Measurements from ENCODE around the gene NUP153. TPM values are rescaled to one million over a fixed set of nuclear protein-coding genes. Genes with fewer than 3 reads are reported as not detected.

NUP153 gene
- total RNA-seq, 1 donor from 2014 or later = 30.5 TPM

DNA sequence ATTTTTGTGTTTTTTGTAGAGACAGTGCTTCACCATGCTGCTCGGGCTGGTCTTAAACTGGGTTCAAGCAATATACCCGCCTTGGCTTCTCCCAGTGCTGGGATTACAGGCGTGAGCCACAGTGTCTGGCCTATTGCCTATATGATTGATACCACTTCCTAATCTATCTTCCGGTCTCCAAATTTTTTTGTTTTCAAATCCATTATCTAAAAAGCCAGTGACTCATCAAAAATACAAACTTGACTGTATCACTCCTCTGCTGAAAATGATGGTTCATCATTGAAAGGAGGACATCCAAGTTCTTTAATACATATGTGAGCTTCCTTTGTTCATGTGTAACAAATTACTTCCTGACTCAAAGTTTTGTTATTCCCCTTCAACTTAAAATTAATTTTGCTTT is 71.2 kb downstream of the NUP153 start:
- peaks cover 70% of the 10 kb centered on the region for H3K36me3 ChIP-seq
- no peaks in the 10 kb centered on the region for H3K9me3 ChIP-seq
- ATAC-seq (no peak), DNase-seq (no peak)
- no peak overlapping the region for H3K27ac ChIP-seq
- intact Hi-C loops (cut with DNase I) = no loop called here
- no peaks in the 10 kb centered on the region for H3K27me3 ChIP-seq (ENCODE audit: low read depth)
- TF ChIP-seq, protein P1, sequence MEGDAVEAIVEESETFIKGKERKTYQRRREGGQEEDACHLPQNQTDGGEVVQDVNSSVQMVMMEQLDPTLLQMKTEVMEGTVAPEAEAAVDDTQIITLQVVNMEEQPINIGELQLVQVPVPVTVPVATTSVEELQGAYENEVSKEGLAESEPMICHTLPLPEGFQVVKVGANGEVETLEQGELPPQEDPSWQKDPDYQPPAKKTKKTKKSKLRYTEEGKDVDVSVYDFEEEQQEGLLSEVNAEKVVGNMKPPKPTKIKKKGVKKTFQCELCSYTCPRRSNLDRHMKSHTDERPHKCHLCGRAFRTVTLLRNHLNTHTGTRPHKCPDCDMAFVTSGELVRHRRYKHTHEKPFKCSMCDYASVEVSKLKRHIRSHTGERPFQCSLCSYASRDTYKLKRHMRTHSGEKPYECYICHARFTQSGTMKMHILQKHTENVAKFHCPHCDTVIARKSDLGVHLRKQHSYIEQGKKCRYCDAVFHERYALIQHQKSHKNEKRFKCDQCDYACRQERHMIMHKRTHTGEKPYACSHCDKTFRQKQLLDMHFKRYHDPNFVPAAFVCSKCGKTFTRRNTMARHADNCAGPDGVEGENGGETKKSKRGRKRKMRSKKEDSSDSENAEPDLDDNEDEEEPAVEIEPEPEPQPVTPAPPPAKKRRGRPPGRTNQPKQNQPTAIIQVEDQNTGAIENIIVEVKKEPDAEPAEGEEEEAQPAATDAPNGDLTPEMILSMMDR (IDR thresholded peaks at IDR 0.05) = no peak
- no peak overlapping the region for H3K4me3 ChIP-seq
- H3K4me1 ChIP-seq = peaks cover 18% of the 10 kb centered on the region

DNA sequence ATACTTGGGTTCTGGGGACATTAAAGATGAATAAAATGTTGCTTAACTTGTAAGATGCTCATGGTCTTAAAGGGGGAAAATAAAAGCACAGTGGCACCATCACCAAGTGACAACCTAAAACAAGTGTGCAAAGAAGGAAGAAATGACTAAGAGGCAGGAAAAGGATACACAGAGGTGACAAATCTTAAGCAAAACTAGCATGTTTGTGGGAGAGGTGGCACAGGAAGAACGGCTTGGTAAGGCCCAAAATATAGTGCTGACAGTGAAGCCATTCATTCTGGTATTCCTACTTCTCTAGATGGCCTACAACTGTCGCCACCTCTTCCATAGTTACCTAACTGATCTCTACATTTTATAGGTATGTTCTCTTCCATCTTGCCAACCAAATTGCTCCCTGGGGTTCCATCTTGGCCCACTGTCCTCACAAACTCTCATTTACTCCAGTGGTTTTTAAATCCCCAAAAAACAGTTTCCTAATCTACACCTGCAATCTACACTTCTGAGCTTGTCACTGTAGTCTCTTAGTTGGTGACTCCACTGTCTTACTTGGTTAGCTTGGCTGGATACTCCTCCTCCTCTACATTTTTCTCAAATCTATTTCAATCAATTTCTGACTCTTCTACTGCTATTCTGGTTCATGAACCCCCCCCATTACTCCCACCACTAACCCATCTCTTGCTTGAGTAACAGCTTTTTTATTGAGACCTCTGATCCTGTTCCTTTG is 73.1 kb downstream of the NUP153 start:
- ATAC-seq (no peak), DNase-seq (no peak)
- intact Hi-C loops (cut with DNase I) = no loop called here
- H3K36me3 ChIP-seq = peaks cover 62% of the 10 kb centered on the region
- H3K27me3 ChIP-seq (ENCODE audit: low read depth) = no peaks in the 10 kb centered on the region
- H3K27ac ChIP-seq = no peak overlapping the region
- TF ChIP-seq, protein P1 (IDR thresholded peaks at IDR 0.05) = no peak
- peaks cover 24% of the 10 kb centered on the region for H3K4me1 ChIP-seq
- no peaks in the 10 kb centered on the region for H3K9me3 ChIP-seq
- H3K4me3 ChIP-seq = no peak overlapping the region

DNA sequence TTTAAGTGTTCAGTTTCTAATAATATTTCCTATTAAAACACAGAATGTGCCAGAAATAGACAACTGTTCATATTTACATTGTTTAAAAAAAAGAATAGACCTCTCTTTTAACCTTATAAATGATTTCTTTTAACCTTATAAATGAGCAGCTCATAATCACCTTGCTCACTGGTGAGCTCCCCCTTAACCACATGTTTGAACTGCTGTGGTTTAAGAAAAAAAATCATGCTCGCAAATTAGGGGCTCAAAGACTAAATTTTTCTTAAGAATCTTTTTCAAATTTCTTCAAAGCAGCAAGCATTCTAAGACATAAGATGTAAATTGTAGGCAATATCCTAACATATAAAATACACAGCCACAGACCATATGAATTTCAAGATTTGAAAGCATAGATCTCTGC is 73.8 kb downstream of the NUP153 start:
- Histone ChIP-seq H3K9me3 (no peaks in the 10 kb centered on the region), H3K4me1 (peaks cover 24% of the 10 kb centered on the region), H3K27ac (no peak overlapping the region), H3K4me3 (no peak overlapping the region), H3K36me3 (peaks cover 62% of the 10 kb centered on the region), H3K27me3 (ENCODE audit: low read depth) (no peaks in the 10 kb centered on the region)
- TF ChIP-seq, protein P1 (IDR thresholded peaks at IDR 0.05) = no peak
- DNase-seq (no peak), ATAC-seq (no peak)
- intact Hi-C loops (cut with DNase I) = no loop called here

DNA sequence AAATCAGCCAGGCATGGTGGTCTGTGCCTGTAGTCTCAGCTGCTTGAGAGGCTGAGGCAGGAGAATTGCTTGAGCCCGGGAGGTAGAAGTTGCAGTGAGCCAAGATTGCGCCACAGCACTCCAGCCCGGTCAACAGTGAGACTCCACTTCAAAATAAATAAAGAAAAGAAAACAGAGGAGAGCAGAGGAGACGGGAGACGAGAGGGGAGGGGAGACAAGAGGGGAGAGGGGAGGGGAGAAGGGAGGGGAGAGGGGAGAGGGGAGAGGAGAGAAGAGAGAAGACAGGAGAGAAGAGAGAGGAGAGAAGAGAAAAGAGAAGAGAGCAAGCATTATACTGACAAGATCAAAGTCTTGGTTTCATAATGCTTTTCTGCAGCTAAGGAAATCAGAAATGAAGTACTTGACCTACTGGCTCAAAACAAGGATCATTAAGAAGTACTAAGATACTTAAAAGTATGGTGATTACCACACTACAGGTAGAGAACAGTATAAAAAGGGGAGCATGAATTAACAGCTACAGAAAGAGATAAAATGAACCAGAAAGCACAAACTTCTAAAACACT is 76.1 kb downstream of the NUP153 start:
- H3K27me3 ChIP-seq (ENCODE audit: low read depth) = no peaks in the 10 kb centered on the region
- intact Hi-C loops (cut with DNase I) = no loop called here
- DNase-seq (peak; percentile 75), ATAC-seq (peak; percentile 64 to 85)
- H3K36me3 ChIP-seq = peaks cover 61% of the 10 kb centered on the region
- H3K9me3 ChIP-seq = no peaks in the 10 kb centered on the region
- no peak overlapping the region for H3K4me3 ChIP-seq
- TF ChIP-seq, protein P1 (IDR thresholded peaks at IDR 0.05) = no peak
- no peak overlapping the region for H3K27ac ChIP-seq
- H3K4me1 ChIP-seq = peaks cover 17% of the 10 kb centered on the region

DNA sequence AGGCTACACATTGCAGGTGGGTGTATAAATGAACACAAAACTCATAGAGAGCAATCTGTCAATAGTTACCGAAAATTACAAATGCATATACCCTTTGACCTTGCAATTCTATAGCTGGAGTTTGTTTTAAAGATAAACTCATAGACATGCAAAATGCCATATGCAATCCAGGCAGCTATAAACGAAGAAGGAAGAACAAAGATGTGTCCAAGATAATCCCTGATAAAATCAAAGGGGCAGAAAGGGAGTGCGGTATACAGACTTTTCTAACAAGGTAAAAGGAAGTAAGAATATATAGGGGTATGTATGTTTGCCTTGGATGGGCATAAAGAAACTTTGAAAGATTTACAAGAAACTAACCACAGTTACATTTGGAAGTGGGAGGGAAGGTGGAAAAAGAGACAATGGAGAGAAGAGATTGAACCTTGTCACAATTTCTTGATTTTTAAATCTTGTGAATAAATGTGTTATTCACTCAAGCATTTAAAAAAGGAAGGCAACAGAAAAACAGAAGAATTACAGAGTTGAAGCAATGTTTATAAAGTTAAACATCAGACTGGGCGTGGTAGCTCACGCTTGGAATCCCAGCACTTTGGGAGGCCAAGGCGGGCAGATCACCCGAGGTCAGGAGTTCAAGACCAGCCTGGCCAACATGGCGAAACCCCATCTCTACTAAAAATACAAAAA is 76.8 kb downstream of the NUP153 start:
- TF ChIP-seq, protein P1 (IDR thresholded peaks at IDR 0.05) = no peak
- H3K4me1 ChIP-seq = peaks cover 17% of the 10 kb centered on the region
- peaks cover 62% of the 10 kb centered on the region for H3K36me3 ChIP-seq
- DNase-seq (no peak), ATAC-seq (no peak)
- intact Hi-C loops (cut with DNase I) = no loop called here
- no peak overlapping the region for H3K4me3 ChIP-seq
- no peaks in the 10 kb centered on the region for H3K27me3 ChIP-seq (ENCODE audit: low read depth)
- H3K9me3 ChIP-seq = no peaks in the 10 kb centered on the region
- H3K27ac ChIP-seq = no peak overlapping the region

All from lower lobe of right lung (tissue), 2 donors.